A549 treated with GW870086 at 1 μM for 4 hours (cell line): Measurements from ENCODE around the gene GGN. TPM values are rescaled to one million over a fixed set of nuclear protein-coding genes. Genes with fewer than 3 reads are reported as not detected.

Experiments
- total RNA-seq: library from RNA; stranded (reverse); fragments of 200-300 nt; extraction: Qiagen RNA extraction; gene quantifications from 5 replicates; pipeline ENCODE4 v1.2.3, GENCODE V29; 2022; ENCODE audit warnings: low read depth

GGN gene
- 0.25 to 0.56 TPM (median 0.28 TPM) in 5 replicates for total RNA-seq

GRCh38 chr19:38387550-38388348 lies at the start of gene GGN:
TSS of gene GGN (minus strand) at chr19:38388034. CDS start at chr19:38387261, 773 bp downstream.

DNA sequence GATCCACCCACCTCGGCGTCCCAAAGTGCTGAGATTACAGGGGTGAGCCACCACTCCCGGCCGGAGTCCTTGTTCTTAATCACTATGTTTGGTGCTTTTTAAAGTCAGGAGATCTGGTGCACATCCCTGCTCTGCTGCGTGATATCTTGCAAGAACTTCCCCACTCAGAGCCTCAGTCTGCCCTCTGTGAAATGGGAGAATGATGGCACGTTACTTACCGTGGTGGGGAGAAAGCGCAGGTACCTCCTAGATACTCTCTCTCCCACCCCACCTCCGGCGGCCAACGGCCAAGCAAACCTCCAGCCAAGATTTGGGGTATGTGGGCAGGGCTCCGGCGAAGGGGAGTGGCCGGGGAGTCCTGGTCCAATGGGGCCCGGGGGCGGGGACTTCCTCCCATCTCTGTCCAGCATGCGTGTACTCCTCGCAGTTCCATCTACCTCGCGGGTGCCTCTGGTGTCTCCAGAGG lies 45.5 kb upstream of the GGN start, which contains the start of gene RYR1:
Gene RYR1 (plus strand): TSS at position 424 of the 466 bp plus-strand sequence. CDS start 139 bp downstream, outside the sequence.

DNA sequence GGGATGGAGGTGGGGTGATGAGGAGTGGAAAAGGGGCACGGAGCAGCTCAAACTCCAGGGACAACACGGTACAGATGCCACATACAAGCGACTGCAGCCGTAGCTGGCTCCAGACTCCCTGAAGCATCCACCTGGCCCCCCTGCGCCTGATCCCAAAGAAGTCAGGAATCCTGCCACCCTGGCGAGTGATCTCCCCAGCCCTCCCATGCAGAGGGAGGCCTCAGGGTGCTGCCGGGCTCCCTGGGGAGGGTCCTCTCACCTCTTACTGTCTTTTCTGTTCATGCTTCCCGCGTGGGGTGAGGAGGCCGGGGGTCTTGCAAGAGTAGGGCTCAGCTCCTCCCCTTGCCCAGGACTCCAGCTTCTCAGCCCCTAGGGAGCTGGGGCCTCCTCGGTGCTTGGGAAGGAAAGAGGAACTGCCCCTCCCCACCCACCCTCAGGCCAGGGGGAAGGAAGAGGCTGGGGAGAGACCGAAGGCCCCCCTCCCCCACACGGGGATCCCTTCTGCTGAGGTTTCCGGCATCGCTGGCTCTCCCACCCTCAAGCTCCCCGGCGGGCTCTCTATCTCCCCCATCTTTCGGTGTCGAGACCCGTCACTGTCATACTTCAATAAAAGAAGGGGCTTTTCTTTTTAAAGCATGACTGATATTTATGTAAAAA lies 38.1 kb upstream of the GGN start, which contains the start of gene RASGRP4:
Gene RASGRP4 (minus strand): TSS at position 410 of the 657 bp plus-strand sequence. CDS start 128 bp downstream, at position 282.

DNA sequence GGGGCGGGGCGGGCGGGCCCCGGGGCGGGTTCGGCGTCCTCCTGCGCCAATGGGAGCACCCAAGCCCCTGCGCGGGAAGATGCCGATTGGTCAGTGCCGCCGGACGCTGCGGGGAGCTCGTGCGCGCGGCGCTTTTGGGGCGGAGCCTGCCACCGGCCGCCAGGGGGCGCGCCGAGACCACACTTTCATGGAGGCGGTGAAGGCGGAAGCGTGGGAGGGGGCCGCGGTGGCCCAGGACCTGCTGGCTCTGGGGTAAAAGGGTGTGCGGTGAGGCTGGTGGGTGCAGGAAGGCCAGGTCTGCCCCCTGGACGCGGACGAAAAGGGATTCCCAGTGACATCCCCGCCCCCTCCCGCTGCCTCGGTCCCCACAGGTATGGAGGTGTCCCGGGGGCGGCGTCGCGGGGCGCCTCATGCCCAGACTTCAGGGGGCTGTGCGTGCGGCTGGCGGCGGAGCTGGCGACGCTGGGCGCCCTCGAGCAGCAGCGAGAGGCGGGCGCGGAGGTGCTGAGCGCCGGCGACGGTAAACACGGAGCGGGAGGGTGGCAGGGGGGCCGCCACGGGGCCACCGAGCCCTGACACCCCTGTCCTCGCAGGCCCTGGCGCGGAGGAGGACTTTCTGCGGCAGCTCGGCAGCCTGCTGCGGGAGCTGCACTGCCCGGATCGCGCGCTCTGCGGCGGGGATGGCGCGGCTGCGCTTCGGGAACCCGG lies 15.3 kb upstream of the GGN start, which contains the start of gene FAM98C:
Gene FAM98C (plus strand): TSS at position 127 of the 708 bp plus-strand sequence. CDS start 61 bp downstream, at position 188.

DNA sequence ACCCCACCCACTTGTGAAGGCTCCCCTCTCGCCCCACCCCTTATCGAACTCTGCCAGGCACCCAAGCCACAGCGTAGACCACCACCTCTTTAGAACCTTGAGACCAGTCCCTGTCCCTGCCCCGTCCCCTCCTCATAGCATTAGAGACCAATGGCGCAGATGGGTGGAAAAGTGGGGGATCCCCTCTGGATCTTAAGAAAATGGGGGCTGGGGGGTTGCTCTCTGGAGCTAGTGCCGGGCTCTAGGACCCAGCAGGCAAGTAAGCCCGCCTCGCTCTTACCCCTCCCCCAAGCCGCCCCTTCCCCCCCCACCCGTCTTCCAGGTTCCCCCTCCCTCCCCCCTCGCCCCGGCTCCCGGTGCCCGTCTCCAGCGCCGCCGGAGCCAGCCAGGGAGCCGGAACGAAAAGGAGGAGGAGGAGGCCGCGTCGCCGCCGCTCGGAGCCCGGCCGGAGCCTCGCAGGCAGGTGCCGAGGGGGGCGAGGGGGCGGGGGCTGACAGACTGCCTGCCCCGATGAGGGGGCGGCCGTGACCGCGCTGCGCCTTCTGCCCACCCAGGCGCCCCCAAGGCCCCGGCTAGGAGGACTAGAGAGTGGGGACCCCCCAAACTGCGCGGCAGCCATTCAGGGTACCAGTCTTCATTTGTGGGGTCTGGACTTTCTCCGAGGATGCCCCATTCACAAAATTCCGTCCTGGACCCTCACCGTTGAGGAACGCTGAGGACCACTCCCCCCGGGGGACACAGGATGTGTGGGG lies 691 bp upstream of the GGN start, which contains the start of gene SPRED3:
Gene SPRED3 (plus strand): TSS at position 349 of the 752 bp plus-strand sequence. CDS start 1,606 bp downstream, outside the sequence.

GRCh38 chr19:38374332-38375097 lies 13.3 kb downstream of the GGN start, which contains the start of gene PSMD8:
TSS of gene PSMD8 (plus strand) at chr19:38374571. CDS start at chr19:38374602, 31 bp downstream.

Other genes starting within 250 kb of the GGN start
- 3.5 to 4.8 TPM (median 4.5 TPM) in 5 replicates for gene DPF1, start 163.8 kb downstream of the GGN start, total RNA-seq
- gene PPP1R14A, start 131.7 kb downstream of the GGN start, total RNA-seq = 98.1 to 110 TPM (median 107 TPM) in 5 replicates
- gene SPINT2, start 123.5 kb downstream of the GGN start, total RNA-seq = 266 to 360 TPM (median 337 TPM) in 5 replicates
- 692 to 827 TPM (median 715 TPM) in 5 replicates for gene C19orf33, start 83.8 kb downstream of the GGN start, total RNA-seq
- 101 to 136 TPM (median 126 TPM) in 5 replicates for gene YIF1B, start 72.1 kb downstream of the GGN start, total RNA-seq
- 4.2 to 5.4 TPM (median 4.9 TPM) in 5 replicates for gene KCNK6, start 68.2 kb downstream of the GGN start, total RNA-seq
- gene CATSPERG, start 52.2 kb downstream of the GGN start, total RNA-seq = 0.62 to 1.4 TPM (median 1.1 TPM) in 5 replicates
- gene PSMD8, start 13.5 kb downstream of the GGN start, total RNA-seq = 452 to 527 TPM (median 502 TPM) in 5 replicates
- 1.8 to 3.1 TPM (median 2.6 TPM) in 5 replicates for gene SPRED3, start 663 bp upstream of the GGN start, total RNA-seq
- 16.9 to 28.0 TPM (median 26.3 TPM) in 5 replicates for gene FAM98C, start 15.1 kb upstream of the GGN start, total RNA-seq
- 0.07 to 0.23 TPM (median 0.11 TPM) in 4 of 5 replicates, not detected in the other for gene RASGRP4, start 38.2 kb upstream of the GGN start, total RNA-seq
- gene RYR1, start 45.7 kb upstream of the GGN start, total RNA-seq = 4.7 to 7.6 TPM (median 5.6 TPM) in 5 replicates
- gene MAP4K1, start 229.9 kb upstream of the GGN start, total RNA-seq = 0.40 to 3.6 TPM (median 0.85 TPM) in 5 replicates
- gene EIF3K, start 231.2 kb upstream of the GGN start, total RNA-seq = 684 to 1,048 TPM (median 735 TPM) in 5 replicates